Activated CD8-positive, alpha-beta memory T cell treated with anti-CD3 and anti-CD28 coated beads for 4 hours (primary cell): Measurements from ENCODE around the gene MAD1L1.

Experiments
- DNase-seq, 2 donors: peaks; one replicate each; pipeline ENCODE4 v3.0.0-alpha.2; 2020; ENCODE audit warnings: low read depth in 2 of 2

Gene MAD1L1

DNA sequence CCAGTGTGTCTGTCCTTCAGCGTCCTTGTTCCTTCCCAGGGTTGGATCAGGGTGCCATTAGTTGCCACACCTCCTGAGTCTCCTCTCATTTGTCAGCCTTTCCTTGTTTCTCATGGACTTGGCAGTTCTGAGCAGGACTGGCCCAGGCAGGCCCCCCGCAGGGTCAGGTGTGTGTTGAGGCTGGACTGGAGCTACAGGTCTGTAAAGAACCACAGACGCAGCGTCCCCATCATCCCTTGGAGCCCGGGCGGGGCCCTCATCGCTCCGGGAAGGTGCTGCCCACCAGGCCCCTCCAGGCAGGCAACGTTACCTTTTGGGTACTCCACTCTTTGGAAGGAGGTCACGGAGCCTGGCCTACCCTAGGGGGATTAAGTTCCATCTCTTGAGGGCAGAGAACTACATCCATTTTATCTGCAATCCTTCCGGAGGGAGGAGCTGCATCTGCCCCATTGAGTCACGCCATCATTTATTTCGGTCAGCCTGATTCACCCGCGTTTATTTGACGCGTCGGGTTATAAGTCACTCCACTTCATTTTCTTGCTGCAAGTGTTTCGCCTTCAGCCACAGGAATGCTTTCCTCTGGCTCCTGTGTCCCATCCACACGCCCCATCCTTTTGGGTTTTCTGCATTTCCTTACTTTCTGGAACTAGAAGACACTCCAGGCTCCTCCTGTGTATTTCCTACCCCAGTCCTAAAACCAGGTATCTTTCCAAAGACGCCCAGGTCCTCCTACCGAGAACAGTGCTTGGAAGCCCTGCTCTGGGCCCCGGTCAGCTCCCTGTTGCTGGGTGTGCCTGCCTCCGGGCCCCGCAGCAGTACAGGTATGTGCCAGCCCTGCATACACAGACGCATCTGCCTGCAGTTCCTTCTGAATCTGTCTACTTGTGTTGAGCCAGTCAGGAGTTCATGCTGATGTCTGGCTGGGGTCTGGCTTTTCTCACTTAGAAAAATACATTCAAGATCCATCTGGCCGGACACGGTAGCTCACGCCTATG lies 141.9 kb downstream of the MAD1L1 start:
- no peak for DNase-seq

DNA sequence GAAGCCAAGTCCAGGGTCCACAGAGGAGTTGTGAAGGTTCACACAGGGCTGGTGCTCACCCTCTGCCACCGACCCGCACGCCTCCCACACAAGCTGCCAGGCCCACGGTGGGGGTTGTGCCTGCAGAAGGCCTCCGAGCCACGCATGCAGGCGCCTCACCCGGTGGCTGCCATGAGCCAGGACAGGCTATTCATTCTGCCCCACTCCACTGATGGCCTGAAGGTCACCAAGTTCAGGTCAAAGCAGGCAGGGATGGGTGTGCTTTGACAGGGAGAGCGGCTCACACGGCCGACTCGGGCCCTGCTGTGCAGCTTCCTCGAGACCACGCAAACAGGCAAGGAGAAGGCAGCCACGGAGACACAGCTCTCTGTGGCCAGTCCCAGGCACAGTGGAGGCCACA lies 143.9 kb downstream of the MAD1L1 start:
- DNase-seq: no peak

DNA sequence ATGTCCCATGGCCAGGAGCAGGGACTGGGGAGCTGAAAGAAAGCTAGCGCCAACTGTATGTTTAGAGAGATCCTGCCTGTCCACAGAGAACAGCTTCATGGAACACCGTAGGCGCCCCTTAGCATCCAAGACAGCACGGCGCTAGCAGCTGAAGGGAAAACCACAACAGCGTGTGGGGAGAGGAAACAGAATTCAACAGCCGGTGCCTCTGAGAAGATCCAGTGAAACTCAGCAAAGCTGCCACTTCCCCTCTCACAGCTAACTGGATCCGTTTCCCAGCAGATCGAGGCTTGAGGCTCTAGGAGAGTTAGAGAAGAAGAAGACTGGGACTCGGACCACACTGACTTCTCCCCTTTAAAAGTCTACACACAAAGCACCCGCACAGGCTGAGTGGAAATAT lies 145.0 kb downstream of the MAD1L1 start:
- DNase-seq: no peak

DNA sequence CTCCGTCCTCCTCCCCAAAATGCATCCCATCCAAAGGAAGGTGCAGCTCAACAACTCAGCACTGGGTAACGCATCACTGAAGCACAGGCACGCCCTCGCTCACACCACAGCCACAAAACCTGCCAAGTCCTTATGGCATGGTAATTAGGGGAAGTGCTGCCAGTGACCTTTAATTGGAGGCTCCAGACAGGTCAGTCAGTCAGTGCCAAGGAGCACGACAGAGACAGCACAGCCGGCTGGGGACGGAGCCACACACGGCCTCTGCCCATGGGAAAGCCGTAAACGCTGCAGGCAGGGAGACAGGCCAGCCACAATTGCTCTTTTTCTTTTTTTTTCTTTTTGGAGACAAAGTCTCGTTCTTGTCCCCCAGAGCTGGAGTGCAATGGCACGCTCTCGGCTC lies 146.5 kb downstream of the MAD1L1 start:
- no peak for DNase-seq

DNA sequence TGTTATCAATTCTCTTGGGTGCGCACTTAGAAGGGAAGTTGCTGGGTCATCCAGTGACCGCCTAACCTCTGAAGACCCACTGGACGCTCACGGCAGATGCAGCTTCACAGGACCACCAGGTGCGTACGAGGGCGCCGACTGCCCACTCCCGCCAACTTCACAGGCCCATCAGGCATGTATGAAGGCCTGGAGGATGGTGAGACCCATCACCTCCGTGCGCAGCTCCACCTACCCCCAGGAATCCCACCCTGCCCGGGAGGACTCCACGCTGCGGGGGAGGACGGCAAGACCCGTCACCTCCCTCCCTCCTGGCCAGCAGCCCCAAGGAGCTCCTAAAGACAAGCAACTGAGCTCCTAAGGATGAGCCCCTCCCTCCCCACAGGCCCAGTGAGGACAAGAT lies 146.9 kb downstream of the MAD1L1 start:
- no peak for DNase-seq

DNA sequence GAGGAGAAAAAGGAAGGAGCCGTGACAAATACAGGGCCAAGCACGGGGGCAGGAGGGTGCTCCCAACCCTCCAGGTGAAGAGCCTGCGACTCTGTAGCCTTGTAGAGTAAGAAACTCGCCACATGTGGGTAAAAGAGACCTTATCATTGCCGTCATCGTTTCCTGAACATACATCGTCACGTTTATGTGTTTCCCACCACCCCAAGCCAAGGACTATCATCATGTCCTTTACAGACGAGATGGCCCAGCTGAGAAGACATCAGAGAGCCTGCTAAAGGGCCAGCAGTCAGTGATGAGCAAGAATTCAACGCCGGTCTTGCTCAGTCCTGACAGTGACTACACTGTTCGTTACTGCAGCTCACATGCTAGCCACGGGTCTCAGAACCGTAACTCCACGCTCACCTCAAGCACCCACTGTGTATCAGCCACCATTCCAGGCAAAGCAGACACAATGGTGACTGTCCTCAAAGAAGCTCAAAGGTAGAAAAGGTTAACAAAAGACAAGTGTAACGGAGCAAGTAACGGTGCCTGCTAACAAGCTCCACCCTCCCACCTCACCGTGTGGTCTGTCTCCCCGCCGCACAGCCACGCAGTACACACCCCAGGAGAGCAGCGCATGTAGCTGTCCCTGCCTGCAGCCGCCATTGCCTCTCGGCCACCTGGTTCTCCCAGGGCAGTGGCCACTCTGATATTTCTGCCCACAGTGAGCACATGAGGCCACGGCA lies 147.8 kb downstream of the MAD1L1 start:
- DNase-seq: no peak

DNA sequence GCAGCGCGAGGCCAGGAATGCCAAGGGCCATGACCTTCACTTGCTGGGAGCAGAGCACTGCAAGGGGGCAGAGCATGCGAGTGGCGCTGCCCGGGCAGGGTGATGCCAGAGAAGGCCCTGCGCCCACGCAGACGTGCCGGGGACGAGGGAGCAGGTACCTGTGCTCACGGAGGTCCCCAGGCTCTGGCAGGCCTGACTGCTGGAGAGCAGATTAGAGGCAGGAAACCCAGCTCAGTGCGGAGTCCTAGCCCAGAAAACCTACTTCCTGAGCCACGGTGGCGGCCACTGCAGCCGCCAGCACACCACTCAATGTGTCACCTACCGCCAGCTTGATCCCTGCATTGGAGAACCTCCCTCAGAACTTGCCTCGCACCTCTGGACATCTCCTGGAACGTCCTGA lies 148.4 kb downstream of the MAD1L1 start:
- no peak for DNase-seq

DNA sequence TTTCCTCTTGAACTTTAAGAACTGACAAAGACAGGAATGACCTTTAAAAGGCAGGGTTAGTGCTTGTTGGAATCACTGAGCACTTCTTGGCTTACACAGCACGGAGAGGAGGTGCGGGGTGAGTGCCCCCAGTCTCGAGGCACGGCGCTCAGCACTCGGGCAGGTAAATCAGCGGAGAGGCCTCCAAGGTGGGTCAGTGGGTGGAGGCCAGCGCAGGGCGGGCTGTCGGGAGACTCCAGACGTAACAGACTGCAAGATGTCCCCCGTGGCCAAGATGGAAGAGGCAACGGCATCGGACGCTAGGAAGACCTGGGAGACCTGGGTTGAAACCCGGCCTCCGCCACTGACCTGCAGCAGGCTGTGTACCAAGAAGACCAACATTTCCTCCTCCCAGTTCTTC lies 149.4 kb downstream of the MAD1L1 start:
- DNase-seq: no peak

DNA sequence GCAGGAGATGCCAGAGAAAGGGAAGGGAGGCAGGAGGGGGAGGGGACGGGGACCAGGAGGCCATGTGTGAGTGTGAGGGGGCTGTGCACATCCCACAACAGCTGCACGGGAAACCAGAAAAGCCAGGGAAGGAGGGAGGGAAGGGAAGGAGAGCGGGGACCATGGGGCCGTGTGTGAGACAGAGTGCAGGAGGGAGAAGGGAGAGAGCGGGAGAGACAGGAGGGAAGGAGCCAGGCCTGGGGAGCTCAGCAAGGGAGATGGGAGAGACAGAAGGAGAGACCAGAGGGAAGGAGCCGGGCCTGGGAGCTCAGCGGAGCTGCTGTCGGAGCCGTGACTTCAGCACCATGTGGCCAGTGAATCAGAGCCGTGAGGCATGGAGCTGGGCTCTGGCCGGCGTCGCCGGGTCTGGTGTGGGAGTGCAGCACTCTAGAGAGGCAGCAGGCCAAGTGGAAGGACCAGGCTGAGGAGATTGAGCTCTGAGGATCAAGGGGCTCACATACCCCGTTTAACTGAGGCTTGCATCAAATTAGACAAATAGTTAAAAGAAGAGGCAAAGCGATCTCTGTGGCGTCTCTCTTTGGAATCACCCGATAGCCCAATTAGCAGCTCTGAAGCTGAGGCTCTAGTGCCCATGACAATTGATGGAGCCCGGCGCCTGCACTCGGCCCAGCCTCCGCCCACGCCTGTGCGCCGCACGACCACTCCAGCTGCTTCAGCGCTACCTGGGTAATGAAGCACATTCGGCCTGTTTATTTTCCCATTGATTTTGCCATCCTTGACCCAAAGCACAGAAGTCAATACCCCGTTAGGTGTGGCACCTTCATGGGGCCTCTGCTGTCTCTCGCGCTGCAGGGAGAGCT lies 150.4 kb downstream of the MAD1L1 start:
- DNase-seq: no peak

DNA sequence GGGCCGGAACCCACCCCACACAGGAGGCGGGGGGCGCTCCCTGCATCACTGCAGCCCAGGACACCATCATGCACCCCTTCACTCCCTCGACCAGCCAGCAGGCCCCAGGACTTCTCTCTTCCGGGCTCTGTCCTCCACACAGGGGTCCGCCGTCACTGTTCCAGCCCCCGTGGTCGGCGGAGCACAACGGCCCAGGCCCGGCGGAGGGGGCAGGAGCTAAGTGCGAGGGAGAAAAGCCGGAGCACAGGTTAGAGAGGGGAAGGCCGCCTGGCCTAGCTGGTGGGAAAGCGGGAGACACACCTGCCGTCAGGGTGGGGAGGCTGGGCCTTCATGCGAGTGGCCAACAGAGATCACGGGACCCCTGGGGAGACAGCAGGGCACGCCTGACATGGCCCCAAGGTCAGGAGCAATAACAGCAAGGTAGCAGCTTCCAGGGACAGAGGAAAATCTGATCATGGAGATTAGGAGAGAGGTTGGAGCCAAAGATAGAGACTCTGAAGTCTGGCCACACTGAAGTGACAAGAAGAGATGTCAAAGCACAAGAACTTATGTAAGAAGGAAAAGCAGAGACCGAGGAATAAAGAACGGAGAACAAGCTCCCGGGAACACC lies 151.1 kb downstream of the MAD1L1 start:
- no peak for DNase-seq

DNA sequence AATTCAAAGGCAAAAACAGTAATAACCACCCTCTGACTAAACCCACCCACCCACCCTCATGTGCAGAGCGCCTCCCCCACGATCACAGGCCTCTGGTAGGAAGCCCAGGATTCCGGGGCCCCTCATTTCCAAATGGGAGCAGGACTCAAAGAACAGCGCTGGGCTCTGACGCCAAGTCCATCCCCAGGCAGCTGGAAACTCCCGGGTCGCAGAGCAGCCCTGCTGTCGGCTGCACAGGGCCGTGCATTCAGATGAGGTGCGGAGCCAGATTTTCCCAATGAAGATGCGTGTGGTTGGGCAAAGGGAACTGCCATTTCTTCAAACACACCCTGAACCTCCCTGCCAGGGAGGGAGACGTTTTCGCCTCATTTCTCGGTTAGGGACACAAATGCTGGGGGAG lies 152.3 kb downstream of the MAD1L1 start:
- no peak for DNase-seq

DNA sequence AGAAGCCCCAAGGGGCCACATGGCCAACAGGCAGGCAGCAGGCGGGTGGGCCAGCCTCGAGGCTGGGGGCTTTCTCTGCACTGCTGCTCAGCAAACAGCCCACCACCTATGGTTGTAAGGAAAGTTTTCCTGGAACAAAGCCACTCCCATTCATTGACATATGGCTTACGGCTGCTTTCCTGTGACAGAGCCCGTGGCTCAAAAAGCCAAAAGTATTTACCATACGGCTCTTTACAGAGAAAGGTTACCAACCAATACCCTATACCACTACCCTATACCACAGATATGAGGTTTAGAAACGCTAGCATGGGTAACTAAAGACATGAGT lies 152.7 kb downstream of the MAD1L1 start:
- DNase-seq: no peak

DNA sequence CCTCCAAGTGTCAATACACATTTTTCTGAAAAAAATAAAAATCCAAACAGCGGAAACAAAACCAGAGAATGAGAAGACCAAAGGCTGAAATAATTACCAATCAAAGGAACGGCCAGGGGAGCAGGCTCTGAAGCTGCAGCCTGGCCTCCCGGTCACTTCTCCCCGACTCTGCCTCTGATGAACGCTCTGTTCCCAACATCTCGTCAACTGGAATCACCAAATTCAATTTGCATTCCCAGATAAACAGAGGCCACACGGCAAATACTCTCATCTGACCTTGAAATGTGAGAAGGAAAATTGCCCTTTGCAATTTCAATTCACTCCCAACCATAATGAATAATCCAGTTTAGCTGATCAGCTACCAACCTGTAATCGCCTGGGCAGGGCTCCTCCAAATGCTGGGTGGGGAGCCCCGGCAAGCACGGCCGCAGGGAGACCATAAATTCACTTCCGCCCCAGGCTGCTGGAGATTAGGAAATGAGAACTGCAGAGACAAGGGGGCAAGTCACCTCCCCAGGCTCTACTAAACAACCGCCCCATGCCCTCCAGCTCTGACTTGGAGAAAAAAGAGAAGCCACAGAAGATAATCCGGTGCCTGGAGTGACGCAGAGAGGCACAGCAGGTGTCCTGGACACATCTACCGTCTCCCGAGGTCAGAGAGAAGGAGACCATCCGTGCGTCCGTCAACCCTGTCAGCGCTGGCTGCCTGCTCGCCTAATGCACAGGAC lies 153.2 kb downstream of the MAD1L1 start:
- no peak for DNase-seq

DNA sequence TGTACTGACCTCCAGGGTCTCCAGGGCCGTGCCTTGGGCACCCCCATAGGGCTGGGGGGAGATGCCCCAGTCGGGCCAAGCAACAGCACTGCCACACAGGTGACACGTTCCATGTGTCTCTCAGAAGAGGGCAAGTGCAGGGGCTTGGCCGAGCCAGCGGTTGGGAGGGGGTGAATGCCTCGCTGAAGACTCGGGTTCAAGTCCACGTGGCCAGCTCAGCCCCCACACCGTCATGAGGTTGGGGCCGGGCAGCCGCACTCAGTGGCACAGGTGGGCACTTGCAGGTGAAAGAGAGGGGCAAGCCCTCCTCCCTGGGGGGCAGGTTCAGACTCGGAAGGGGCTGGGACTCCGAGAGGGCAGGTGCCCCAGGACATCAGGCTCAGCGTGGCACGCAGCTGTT lies 153.8 kb downstream of the MAD1L1 start:
- DNase-seq: no peak

DNA sequence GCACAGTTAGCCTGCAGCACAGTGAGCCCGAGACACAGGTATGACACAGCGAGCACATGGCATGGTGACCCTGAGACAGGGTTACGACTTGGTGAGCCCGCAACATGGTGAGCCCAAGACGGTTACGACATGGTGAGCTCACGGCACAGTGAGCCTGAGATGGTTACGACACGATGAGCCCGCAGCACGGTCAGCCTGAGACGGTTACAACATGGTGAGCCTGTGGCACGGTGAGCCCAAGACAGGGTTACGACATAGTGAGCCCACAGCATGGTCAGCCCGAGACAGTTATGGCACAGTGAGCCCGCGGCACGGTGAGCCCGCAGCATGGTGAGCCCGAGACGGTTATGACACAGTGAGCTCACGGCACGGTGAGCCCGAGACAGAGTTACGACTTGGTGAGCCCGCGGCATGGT lies 156.1 kb downstream of the MAD1L1 start:
- DNase-seq: no peak

DNA sequence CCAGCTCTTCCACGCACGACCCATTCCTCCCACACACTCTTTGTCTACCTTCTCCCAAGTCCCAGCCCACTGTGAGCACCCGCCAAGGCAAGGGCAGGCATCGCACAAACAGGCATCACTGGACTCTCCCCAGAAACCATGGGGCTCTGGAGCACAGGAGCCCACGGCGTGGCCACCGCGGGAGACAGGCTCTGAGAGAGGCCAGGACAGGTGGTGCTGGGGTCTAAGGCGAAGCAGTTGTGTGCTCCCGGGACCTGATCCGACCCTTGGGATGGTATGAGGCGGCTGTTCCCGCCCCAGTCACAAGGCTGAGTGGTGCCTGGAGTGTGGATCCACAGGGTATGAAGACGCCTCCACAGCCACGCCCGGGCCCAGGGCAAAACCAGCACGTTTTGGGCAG lies 156.9 kb downstream of the MAD1L1 start:
- DNase-seq: no peak

DNA sequence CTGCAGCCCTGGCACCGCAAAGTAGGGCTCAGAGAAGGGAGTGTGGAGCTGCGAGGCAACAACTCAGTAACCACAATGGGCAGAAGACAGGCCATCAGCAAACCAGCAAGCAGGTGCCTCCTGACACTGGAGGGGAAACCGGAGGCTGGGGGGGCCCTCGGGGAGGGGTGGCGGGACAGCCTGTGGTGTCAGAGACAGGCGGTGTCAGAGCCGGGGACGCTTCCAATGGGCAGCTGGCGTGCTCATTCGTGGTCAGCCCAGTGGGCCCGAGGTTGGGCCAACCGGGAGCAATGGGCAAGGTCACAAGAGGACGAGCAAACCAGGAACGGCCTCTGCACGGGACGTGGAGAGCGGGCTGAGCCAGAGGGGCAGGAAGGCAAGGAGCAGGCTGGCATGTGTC lies 158.1 kb downstream of the MAD1L1 start:
- DNase-seq: no peak

DNA sequence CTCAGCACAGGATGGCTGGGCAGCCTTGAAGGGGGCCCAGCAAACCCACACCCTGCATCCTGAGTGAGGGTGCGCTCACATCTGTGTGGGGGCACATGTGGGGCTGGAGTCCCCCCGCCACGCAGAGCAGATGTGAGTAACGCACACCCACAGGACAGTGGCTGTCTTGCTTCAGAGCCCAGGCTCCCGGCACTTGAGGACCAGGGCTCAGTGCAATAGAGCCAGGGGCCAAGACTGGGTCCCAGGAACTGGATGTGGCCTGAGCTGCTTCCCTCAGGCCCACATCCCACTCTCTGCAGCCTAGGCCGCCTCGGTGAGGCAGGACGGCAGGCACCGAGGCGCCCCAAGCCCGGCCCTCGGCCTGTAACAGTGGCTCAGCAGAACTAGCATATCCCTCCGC lies 159.9 kb downstream of the MAD1L1 start:
- DNase-seq: no peak

DNA sequence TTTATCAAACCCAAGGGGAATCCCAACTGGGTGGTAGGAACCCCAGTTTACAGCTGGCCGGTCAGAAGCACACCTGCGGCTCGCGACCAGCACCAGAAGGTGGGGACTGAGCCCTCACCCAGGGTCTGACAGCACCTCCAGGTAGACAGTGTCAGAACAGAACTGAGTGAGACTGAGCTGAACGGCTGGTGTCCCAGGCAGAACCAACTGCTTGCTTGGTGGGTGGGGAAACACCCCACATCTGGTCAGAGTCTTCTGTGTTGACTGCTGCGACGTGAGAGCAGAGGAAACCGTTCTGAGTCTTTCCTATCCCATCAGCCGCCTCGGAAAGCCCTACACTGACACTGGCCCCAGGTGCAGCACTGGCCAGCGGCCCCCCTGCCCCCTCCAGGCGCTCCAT lies 160.7 kb downstream of the MAD1L1 start:
- no peak for DNase-seq

DNA sequence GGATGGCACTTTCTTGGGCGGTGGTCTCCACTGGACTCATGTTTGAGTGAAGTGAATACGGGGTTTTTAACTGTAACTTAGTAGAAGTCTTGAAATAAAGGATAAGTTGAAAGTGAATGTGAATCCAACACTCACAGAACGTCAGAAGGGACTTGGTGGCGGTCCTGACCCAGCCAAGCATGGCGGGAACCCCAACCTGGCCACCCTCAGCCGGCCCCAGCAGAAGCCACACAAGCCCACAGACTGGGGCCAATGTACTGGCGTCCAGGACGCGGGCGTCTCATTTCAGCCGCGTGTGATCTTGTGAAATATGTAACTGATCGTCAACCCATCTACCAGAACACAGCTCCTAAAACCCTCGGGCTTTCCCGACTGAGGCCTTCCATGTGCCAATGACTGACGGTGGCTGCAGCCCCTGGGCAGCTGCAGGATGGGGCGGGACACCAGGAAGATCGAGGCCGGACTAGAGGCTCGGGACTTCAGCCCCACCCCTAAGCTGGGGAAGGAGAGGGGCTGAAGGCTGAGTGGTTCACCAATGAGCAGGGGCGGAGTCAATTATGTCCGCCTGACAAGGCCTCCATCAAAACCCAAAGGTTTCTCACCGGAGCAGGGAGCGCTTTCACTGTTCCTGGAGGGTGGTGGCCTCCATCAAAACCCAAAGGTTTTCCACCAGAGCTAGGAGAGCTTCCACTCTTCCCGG lies 161.5 kb downstream of the MAD1L1 start:
- no peak for DNase-seq
